Measurements from ENCODE around the gene SIN3B. TPM values are rescaled to one million over a fixed set of nuclear protein-coding genes. Genes with fewer than 3 reads are reported as not detected.

SIN3B gene
- total RNA-seq, 2 donors from 2014 or later = 19.8 to 31.0 TPM

GRCh38 chr19:16868423-16869130 is 39.4 kb downstream of the SIN3B start:
- no peak overlapping the region for H3K27ac ChIP-seq
- H3K4me1 ChIP-seq = no peaks in the 10 kb centered on the region
- H3K36me3 ChIP-seq = peaks cover 9% of the 10 kb centered on the region
- H3K9me3 ChIP-seq = no peaks in the 10 kb centered on the region
- no peak overlapping the region for H3K4me3 ChIP-seq
- no peaks in the 10 kb centered on the region for H3K27me3 ChIP-seq
- intact Hi-C loops (cut with DNase I) = no loop called here
- no peak for TF ChIP-seq CTCF (IDR thresholded peaks at IDR 0.05)
- H3K9ac ChIP-seq (ENCODE audit: low read depth in 2 of 2, low read length in 2 of 2) = no peak overlapping the region
- no peak for DNase-seq

GRCh38 chr19:16869331-16869972 is 40.3 kb downstream of the SIN3B start:
- no peak for DNase-seq
- no peaks in the 10 kb centered on the region for H3K9me3 ChIP-seq
- no peak overlapping the region for H3K27ac ChIP-seq
- intact Hi-C loops (cut with DNase I) = no loop called here
- no peak overlapping the region for H3K4me3 ChIP-seq
- H3K4me1 ChIP-seq = no peaks in the 10 kb centered on the region
- no peak for TF ChIP-seq CTCF (IDR thresholded peaks at IDR 0.05)
- H3K27me3 ChIP-seq = no peaks in the 10 kb centered on the region
- H3K36me3 ChIP-seq = peaks cover 9% of the 10 kb centered on the region
- H3K9ac ChIP-seq (ENCODE audit: low read depth in 2 of 2, low read length in 2 of 2) = no peak overlapping the region

DNA sequence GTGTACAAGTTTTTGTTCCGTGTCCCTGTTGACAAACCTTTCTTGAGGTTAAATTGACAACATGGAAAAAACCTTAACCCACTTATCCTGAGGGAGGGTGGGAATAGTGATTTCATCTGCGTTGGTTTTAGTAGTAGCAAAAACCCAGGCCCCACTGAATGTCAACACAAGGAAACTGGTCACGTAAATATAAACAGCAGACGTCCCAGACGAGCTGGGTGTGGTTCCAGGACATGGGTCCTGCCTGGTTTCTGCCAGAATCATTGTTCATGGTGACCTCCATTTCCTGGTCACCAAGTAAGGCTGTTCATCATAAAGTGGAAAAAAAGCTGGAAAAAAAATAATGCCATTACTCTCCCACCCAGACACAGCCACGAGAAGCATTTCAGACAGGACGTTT is 42.7 kb downstream of the SIN3B start:
- Histone ChIP-seq H3K36me3 (peaks cover 9% of the 10 kb centered on the region), H3K4me1 (no peaks in the 10 kb centered on the region), H3K4me3 (no peak overlapping the region), H3K9ac (ENCODE audit: low read depth in 2 of 2, low read length in 2 of 2) (no peak overlapping the region), H3K9me3 (no peaks in the 10 kb centered on the region), H3K27ac (peak overlapping the region; percentile 41), H3K27me3 (no peaks in the 10 kb centered on the region)
- TF ChIP-seq CTCF (IDR thresholded peaks at IDR 0.05) = no peak
- peak; percentile 52 for DNase-seq
- intact Hi-C loops (cut with DNase I) = no loop called here

GRCh38 chr19:16872728-16873127 is 43.5 kb downstream of the SIN3B start:
- no peak overlapping the region for H3K27ac ChIP-seq
- no peak overlapping the region for H3K9ac ChIP-seq (ENCODE audit: low read depth in 2 of 2, low read length in 2 of 2)
- H3K4me3 ChIP-seq = no peak overlapping the region
- no peak for DNase-seq
- H3K9me3 ChIP-seq = no peaks in the 10 kb centered on the region
- intact Hi-C loops (cut with DNase I) = no loop called here
- H3K4me1 ChIP-seq = no peaks in the 10 kb centered on the region
- peaks cover 1% of the 10 kb centered on the region for H3K36me3 ChIP-seq
- no peak for TF ChIP-seq CTCF (IDR thresholded peaks at IDR 0.05)
- no peaks in the 10 kb centered on the region for H3K27me3 ChIP-seq

DNA sequence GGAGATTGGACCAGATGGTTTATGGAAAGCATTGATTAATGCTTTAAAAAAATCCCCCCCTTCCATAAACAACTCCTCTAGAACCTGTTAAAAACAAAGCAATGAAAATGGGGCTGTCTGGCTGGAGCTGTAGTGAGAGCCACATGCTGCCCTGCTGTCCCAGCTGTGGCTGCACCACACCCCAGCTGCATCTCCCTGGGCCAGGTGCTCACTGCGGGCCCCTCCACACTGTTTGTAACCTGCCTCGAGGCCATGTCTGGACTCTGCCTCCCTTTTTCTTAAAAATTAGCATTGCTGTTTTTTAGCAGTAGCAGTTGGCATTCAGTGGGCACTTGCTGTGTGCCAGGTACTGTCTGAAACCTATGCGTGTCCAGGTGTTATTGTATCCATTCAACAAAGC is 44.4 kb downstream of the SIN3B start:
- no peaks in the 10 kb centered on the region for H3K27me3 ChIP-seq
- no peaks in the 10 kb centered on the region for H3K4me1 ChIP-seq
- no peaks in the 10 kb centered on the region for H3K9me3 ChIP-seq
- TF ChIP-seq CTCF (IDR thresholded peaks at IDR 0.05) = no peak
- intact Hi-C loops (cut with DNase I) = no loop called here
- peaks cover 5% of the 10 kb centered on the region for H3K36me3 ChIP-seq
- no peak overlapping the region for H3K27ac ChIP-seq
- DNase-seq = no peak
- H3K9ac ChIP-seq (ENCODE audit: low read depth in 2 of 2, low read length in 2 of 2) = no peak overlapping the region
- no peak overlapping the region for H3K4me3 ChIP-seq
